Sigmoid colon (tissue), 4 donors: ENCODE measurements around the gene KCNAB2.

Source experiments
- CTCF ChIP-seq, 4 experiments: fragments of 450-650 bp in 3 of 4; fragments of 200-600 bp in 1 of 4; IDR thresholded peaks; one replicate each; pipeline ENCODE4 v1.5.1; 2016 to 2019; ENCODE audit warnings: antibody characterized with exemption in 4 of 4, mild to moderate bottlenecking in 3 of 4, moderate library complexity in 2 of 4
- EP300 ChIP-seq, 4 donors: sonication (generic); formaldehyde crosslinking; IDR thresholded peaks; one replicate each; pipeline ENCODE4 v1.6.1; 2017; ENCODE audit warnings: antibody characterized with exemption in 4 of 4

GRCh38 chr1:6013491-6013890 lies 32.2 kb upstream of the KCNAB2 start:
- TF ChIP-seq CTCF (IDR thresholded peaks at IDR 0.05) (no peak), EP300 (IDR thresholded peaks at IDR 0.05) (no peak)
